Right lobe of liver (tissue), 4 donors: Measurements from ENCODE around the gene TGFBR3.

ENCODE experiments used
- POLR2A ChIP-seq: fragments of 450-650 bp; IDR thresholded peaks from one replicate; pipeline ENCODE4 v1.6.1; 2017; ENCODE audit warnings: antibody characterized with exemption, mild to moderate bottlenecking
- TF ChIP-seq, protein P1 (sequence below), 4 donors: fragments of 200-600 bp in 3 of 4; fragments of 450-650 bp in 1 of 4; IDR thresholded peaks; one replicate each; pipeline versions ENCODE4 v1.5.1 to v1.8.0; 2016 to 2022; ENCODE audit warnings: antibody characterized with exemption in 4 of 4, mild to moderate bottlenecking in 2 of 4
- donor health status: DM: no; HTN: no; CAD: no.
- donor health status: DM: no; HTN: no; CAD: no.
- donor health status: DM: no; HTN: yes; CAD: no.

DNA sequence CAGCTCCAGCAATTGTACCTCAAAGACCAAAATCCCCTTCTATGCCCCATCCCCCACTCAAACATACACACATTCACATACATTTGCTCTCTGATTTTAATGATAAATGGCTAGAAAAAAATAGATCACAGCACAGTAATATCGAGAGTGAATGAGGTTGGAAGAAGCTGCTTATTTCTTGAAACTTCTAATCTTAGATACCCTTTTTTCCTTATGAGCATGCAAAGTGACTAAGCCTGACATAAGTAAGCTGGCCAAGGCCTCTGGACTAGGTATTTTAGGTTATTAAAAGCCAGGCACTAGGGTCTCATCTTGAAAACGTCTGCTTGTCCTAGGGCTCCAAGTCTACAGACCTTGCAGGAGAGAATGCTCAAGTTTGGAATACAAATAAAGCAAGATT lies 133.6 kb downstream of the TGFBR3 start:
- TF ChIP-seq, protein P1, sequence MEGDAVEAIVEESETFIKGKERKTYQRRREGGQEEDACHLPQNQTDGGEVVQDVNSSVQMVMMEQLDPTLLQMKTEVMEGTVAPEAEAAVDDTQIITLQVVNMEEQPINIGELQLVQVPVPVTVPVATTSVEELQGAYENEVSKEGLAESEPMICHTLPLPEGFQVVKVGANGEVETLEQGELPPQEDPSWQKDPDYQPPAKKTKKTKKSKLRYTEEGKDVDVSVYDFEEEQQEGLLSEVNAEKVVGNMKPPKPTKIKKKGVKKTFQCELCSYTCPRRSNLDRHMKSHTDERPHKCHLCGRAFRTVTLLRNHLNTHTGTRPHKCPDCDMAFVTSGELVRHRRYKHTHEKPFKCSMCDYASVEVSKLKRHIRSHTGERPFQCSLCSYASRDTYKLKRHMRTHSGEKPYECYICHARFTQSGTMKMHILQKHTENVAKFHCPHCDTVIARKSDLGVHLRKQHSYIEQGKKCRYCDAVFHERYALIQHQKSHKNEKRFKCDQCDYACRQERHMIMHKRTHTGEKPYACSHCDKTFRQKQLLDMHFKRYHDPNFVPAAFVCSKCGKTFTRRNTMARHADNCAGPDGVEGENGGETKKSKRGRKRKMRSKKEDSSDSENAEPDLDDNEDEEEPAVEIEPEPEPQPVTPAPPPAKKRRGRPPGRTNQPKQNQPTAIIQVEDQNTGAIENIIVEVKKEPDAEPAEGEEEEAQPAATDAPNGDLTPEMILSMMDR (IDR thresholded peaks at IDR 0.05): no peak
- TF ChIP-seq POLR2A: no peak
